NB4 (cell line): ENCODE measurements around the gene MYOM3.

Experiments
- CTCF ChIP-seq: IDR thresholded peaks from one replicate; pipeline ENCODE4 v1.5.1; 2012; ENCODE audit warnings: low read depth, low read length
- MAX ChIP-seq: IDR thresholded peaks from 2 replicates; pipeline ENCODE4 v1.6.1; 2011; ENCODE audit warnings: low read depth, low read length

GRCh38 chr1:24032981-24033380 is 79.0 kb downstream of the MYOM3 start:
- TF ChIP-seq CTCF (no peak), MAX (no peak)
